ENCODE data around the gene RARB. TPM values are rescaled to one million over a fixed set of nuclear protein-coding genes. Genes with fewer than 3 reads are reported as not detected.

The RARB gene
- total and polyA plus RNA-seq, 9 of the 15 experiments (the other 6 are each of a cell fraction or from before 2014, with no cell fraction given) = 0.15 to 1.3 (median 0.27) TPM

- TF ChIP-seq ZNF511 (CRISPR knock-in tag; IDR thresholded peaks at IDR 0.05) = no peak
- TF ChIP-seq SNRNP70 (optimal IDR thresholded peaks at IDR 0.05; ENCODE audit: low read depth, low read length) = no peak
- TF ChIP-seq MTA1 (IDR thresholded peaks at IDR 0.05; ENCODE audit: borderline replicate concordance) = no peak
- TF ChIP-seq MEIS2 (IDR thresholded peaks at IDR 0.05; ENCODE audit: partially characterized antibody) = no peak
- TF ChIP-seq ZNF23 (CRISPR knock-in tag; IDR thresholded peaks at IDR 0.05) = no peak
- TF ChIP-seq MXD1 (CRISPR knock-in tag; IDR thresholded peaks at IDR 0.05; ENCODE audit: borderline replicate concordance, poor library complexity, severe bottlenecking) = no peak
- no peak for TF ChIP-seq NR2C1 (IDR thresholded peaks at IDR 0.05)
- no peak for TF ChIP-seq NR2C1 (tag; IDR thresholded peaks at IDR 0.05)
- no peak for TF ChIP-seq STAT6 (CRISPR knock-in tag; IDR thresholded peaks at IDR 0.05)
Observed at GRCh38 chr3:25474052-25474451, 46.0 kb downstream of the RARB start (continued).

All from K562 (cell line).